Measurements from ENCODE around the gene RPL39L. TPM values are rescaled to one million over a fixed set of nuclear protein-coding genes. Genes with fewer than 3 reads are reported as not detected.

Gene RPL39L
- total and polyA plus RNA-seq, 10 donors, result 1.9 to 10.9 (median 4.1) TPM

DNA sequence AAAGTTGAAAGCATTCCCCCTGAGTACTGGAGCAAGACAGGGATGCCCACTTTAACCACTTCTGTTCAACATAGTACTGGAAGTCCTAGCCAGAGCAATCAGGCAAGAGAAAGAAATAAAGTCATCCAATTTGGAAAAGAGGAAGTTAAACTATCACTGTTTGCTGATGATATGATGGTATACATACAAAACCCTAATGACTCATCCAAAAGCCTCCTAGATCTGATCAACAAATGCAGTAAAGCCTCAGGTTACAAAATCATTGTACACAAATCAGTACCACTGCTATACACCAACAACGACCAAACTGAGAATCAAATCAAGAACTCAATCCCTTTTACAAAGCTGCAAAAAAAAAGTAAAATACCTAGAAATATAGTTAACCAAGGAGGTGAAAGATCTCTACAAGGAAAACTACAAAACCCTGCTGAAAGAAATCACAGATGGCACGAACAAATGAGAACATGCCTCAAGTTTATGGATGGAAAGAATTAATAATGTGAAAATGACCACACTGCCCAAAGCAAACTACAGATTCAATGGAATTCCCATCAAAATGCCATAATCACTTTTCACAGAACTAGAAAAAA, 40.3 kb downstream of the RPL39L start:
- no peak overlapping the region for H3K4me3 ChIP-seq
- DNase-seq, result no peak
- peaks cover 0 to 14% (median under 1%) of the 10 kb centered on the region in 8 donors for H3K9me3 ChIP-seq
- intact Hi-C loops (cut with DNase I; ENCODE audit: low total_unique reads), result no loop called here
- TF ChIP-seq POLR2A (IDR thresholded peaks at IDR 0.05), result no peak
- TF ChIP-seq CTCF (IDR thresholded peaks at IDR 0.05 in 8 of 11, conservative IDR thresholded peaks at IDR 0.05 in 3 of 11), result no peak
- no peak for TF ChIP-seq POLR2AphosphoS5 (IDR thresholded peaks at IDR 0.05)
- H3K36me3 ChIP-seq, result no peaks in the 10 kb centered on the region
- H3K4me1 ChIP-seq, result peaks cover 0 to 19% (median 16%) of the 10 kb centered on the region in 6 donors
- WGBS, 5 donors, result 78 to 91% (median 84%) methylated on average over 2 of the region's 2 CpGs
- H3K27me3 ChIP-seq (replicated peaks in 1 of 7), result no peaks in the 10 kb centered on the region
- H3K27ac ChIP-seq, result no peak overlapping the region

GRCh38 chr3:187093320-187093719, 46.0 kb downstream of the RPL39L start:
- no peaks in the 10 kb centered on the region for H3K27me3 ChIP-seq (replicated peaks in 1 of 7)
- intact Hi-C loops (cut with DNase I; ENCODE audit: low total_unique reads), result no loop called here
- 45 to 91% (median 72%) methylated on average over 1 of the region's 1 CpG for WGBS, 5 donors

GRCh38 chr3:187088701-187089100, 50.6 kb downstream of the RPL39L start:
- intact Hi-C loops (cut with DNase I; ENCODE audit: low total_unique reads), result no loop called here
- Histone ChIP-seq H3K27ac (no peak overlapping the region), H3K27me3 (replicated peaks in 1 of 7) (no peaks in the 10 kb centered on the region), H3K4me3 (no peak overlapping the region), H3K9me3 (peaks cover 2 to 59% (median 39%) of the 10 kb centered on the region in 8 donors), H3K4me1 (peaks cover 0 to 15% (median 2%) of the 10 kb centered on the region in 6 donors), H3K36me3 (no peaks in the 10 kb centered on the region)
- TF ChIP-seq CTCF (IDR thresholded peaks at IDR 0.05 in 8 of 11, conservative IDR thresholded peaks at IDR 0.05 in 3 of 11) (no peak), POLR2A (IDR thresholded peaks at IDR 0.05) (no peak), POLR2AphosphoS5 (IDR thresholded peaks at IDR 0.05) (no peak)
- 56 to 86% (median 69%) methylated on average over 1 of the region's 1 CpG for WGBS, 5 donors
- no peak for DNase-seq

More at GRCh38 chr3:187093320-187093719, 46.0 kb downstream of the RPL39L start:
- Histone ChIP-seq H3K36me3 (no peaks in the 10 kb centered on the region), H3K9me3 (peaks cover 0 to 46% (median 23%) of the 10 kb centered on the region in 8 donors), H3K4me3 (no peak overlapping the region), H3K4me1 (no peaks in the 10 kb centered on the region), H3K27ac (no peak overlapping the region)
- TF ChIP-seq CTCF (IDR thresholded peaks at IDR 0.05 in 8 of 11, conservative IDR thresholded peaks at IDR 0.05 in 3 of 11) (no peak), POLR2A (IDR thresholded peaks at IDR 0.05) (no peak), POLR2AphosphoS5 (IDR thresholded peaks at IDR 0.05) (no peak)
- no peak for DNase-seq

- Histone ChIP-seq H3K27me3 (replicated peaks in 1 of 7) (no peaks in the 10 kb centered on the region), H3K27ac (no peak overlapping the region), H3K9me3 (peaks cover 2 to 49% (median 33%) of the 10 kb centered on the region in 8 donors), H3K4me3 (no peak overlapping the region), H3K36me3 (no peaks in the 10 kb centered on the region), H3K4me1 (peaks cover 0 to 15% (median 2%) of the 10 kb centered on the region in 6 donors)
- TF ChIP-seq POLR2A (IDR thresholded peaks at IDR 0.05) (no peak), POLR2AphosphoS5 (IDR thresholded peaks at IDR 0.05) (no peak), CTCF (IDR thresholded peaks at IDR 0.05 in 8 of 11, conservative IDR thresholded peaks at IDR 0.05 in 3 of 11) (no peak)
- no peak for DNase-seq
- WGBS, 5 donors, result 77 to 98% (median 97%) methylated on average over 3 of the region's 3 CpGs
- intact Hi-C loops (cut with DNase I; ENCODE audit: low total_unique reads), result no loop called here
Measured at GRCh38 chr3:187086831-187087230, 52.5 kb downstream of the RPL39L start.

Measured in spleen (tissue), 11 donors.